Kidney capillary endothelial cell (primary cell): ENCODE measurements around the gene SYCN.
"Not testable (repeated sequence)": the region's sequence is repeated elsewhere in the genome, so short reads cannot be mapped to it uniquely, and the experiment has no call there.

Experiments
- DNase-seq: peaks from one replicate; pipeline ENCODE4 v3.0.0-alpha.2; 2018; ENCODE audit warnings: low spot score

The SYCN gene

DNA sequence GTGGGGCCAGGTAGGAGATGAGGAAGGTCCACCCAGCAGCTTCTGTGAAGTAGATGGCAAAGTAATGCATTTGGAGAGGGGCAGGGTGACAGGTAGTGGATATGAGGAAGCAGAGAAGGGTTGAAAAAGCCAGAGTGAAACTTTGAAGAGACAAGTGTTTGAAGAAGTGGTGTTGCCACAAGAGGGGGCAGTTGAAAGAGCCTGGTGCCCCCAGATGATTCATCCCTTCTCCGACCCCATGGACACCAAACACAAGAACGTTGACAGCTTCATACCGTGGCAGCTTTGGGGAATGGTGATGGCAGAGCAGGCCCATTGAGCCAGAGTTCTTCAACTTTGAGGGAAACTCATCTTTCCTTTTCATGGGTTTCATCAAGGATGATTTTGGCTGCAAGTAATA lies 20.8 kb upstream of the SYCN start:
- no peak for DNase-seq

DNA sequence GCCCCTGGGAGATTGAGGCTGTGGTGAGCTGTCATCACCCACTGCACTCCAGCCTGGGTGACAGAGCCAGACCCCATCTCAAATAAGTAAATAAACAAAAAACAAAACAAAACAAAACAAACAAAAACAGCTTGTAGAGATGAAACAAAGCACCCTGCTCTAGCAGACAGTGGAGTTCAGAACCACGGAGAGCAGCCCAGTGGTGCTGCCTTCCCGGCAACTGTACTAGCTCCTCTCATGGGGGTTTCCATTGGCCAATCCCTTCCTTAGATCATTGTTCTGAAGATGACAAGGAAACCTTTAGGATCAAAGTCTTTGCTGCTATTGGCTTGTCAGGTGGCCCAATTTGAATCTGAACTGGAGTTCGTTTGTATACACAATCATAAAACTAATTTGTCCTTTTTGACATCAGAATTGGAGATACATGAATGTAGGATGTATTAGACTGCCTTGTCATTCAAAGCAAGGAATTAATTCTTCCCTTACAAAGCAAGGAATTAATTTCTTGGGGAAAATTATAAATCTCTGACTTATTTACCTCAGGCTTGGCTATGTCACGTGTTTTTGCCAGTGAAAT lies 19.7 kb upstream of the SYCN start:
- DNase-seq, result no peak

- DNase-seq, result not testable (repeated sequence)
Measured at GRCh38 chr19:39219108-39219507, 15.0 kb upstream of the SYCN start.

DNA sequence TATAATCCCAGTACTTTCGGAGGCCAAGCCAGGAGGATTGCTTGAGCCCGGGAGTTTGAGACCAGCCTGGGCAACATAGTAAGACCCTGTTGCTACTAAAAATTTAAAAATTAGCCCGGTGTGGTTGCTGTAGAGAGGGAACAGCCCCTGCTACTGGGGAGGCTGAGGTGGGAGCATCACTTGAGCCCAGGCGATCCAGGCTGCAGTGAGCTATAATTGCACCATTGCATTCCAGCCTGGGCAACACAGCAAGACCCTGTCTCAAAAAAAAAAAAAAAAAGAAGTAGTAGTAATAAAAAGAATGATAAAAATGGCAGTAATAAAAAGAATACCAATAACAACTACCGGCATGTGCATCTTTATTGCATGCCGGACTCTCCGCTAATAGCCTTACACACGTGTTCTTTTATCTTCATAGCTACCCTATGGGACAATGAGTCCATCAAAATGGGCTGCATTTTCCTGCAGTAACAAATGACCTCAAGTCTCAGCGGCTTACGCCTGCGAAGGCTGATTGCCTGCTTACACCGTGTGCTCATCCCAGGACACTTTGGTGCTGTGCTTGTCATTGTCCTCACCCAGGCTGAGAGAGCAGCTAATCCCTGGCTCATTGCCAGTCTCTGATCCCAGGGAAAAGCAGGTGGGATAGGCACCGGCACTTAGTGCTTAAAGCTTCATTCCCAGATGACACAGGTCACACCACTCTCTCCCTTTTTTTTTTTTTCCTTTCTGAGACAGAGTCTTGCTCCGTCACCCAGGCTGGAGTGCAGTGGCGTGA lies 14.4 kb upstream of the SYCN start:
- DNase-seq, result no peak

DNA sequence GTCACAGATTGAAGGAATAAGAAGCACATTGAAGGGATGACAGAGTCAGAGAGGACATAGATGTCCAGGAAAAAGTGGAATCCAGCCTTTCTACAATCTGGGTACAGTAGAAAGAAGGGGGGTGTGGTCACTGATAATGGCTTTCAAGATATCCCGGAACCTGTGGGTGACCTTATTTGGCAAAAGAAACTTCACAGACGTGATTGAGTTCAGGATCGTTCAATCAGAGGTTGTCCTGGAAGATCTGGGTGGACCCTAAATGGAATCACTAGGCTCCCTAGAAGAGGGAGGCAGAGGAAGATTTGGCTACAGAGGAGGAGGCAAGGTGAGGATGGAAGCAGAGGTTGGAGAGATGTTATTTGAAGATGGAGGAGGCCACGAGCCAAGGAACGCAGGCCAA lies 13.0 kb upstream of the SYCN start:
- DNase-seq, result no peak

GRCh38 chr19:39215323-39215722 lies 11.3 kb upstream of the SYCN start:
- DNase-seq, result not testable (repeated sequence)

GRCh38 chr19:39212375-39212742 lies 8.3 kb upstream of the SYCN start:
- no peak for DNase-seq

- DNase-seq, result no peak
Measured at GRCh38 chr19:39211731-39212374, 7.8 kb upstream of the SYCN start.

GRCh38 chr19:39209196-39209595 lies 5.1 kb upstream of the SYCN start:
- DNase-seq, result no peak

- no peak for DNase-seq
Measured at GRCh38 chr19:39208175-39208795, 4.2 kb upstream of the SYCN start.

- no peak for DNase-seq
Measured at GRCh38 chr19:39207293-39207836, 3.3 kb upstream of the SYCN start.

DNA sequence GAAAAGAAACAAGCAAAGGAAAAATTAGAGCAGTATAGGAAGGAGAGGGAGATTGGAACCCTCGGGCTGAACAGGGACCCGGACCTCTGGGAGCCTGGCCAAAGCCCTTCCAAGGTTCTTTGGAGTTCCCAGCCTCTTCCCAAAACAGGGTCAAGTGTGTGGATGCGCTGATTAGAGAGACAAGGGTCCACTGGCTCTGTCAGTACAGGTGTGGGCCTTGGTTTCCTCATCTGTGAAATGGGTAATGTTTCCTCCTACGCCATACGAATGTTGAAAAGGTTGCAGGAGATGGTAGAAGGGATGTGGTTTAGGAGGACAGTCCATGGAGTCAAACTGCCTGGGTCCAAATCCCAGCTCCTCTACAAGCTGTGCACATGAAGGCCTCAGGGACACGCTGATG lies 2.1 kb upstream of the SYCN start:
- DNase-seq, result no peak

- DNase-seq, result no peak
Measured at GRCh38 chr19:39205449-39205764, 1.3 kb upstream of the SYCN start.

GRCh38 chr19:39202998-39203355 lies 1.1 kb downstream of the SYCN start:
- DNase-seq, result no peak

DNA sequence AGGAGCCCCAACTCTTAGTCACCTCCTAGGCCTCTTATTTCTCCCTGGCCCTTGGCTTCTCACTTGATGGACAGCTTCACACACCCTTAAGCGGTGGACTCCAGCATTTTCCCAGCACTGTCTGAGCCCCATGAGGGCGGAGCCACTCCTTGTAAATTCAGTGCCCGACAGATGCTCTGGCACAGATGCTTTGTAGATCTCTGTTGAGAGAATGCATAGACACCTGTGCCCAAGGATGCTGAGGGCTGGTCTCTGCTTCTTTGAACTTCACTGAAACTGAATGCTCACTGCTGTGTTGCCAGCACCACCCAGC lies 3.3 kb downstream of the SYCN start:
- no peak for DNase-seq

GRCh38 chr19:39200066-39200802 lies 3.8 kb downstream of the SYCN start:
- no peak for DNase-seq

DNA sequence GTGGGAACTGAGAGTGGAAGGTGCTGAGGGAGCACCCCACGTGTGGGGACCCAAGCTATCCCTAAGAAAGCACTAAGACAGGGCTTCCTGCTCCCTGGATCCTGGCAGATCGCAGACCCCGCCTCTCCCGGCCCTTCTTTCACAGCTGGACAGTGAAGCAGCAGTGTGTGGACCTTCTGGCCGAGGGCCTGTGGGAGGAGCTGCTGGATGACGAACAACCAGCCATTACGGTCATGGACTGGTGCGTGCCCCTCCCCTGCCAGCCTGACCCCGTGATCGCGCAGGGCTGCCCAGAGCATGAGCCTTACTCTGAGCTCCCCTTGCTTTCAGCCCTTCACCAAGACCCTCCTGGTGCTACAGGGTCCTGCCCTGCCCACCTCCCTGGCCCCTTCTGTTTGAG lies 5.0 kb downstream of the SYCN start:
- DNase-seq, result no peak

DNA sequence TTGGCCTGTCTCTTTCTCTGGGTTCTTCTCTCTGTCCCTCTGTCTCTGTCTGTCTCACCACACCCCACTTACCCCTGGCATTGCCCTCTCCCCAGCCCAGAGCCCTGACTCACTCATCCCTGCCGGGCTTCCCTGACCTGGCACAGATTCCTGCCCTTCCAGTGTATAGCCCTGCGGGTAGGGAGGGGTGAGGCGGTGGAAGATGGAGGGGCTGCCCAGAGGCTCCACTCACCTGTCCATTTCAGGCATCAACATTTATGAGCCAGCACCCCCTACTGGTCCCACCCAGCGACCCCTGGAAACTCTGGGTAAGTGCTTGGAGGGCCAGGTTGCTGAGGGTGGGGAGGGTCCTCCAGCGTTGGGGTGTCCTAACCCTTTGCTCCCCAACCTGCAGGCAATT lies 6.3 kb downstream of the SYCN start:
- no peak for DNase-seq

DNA sequence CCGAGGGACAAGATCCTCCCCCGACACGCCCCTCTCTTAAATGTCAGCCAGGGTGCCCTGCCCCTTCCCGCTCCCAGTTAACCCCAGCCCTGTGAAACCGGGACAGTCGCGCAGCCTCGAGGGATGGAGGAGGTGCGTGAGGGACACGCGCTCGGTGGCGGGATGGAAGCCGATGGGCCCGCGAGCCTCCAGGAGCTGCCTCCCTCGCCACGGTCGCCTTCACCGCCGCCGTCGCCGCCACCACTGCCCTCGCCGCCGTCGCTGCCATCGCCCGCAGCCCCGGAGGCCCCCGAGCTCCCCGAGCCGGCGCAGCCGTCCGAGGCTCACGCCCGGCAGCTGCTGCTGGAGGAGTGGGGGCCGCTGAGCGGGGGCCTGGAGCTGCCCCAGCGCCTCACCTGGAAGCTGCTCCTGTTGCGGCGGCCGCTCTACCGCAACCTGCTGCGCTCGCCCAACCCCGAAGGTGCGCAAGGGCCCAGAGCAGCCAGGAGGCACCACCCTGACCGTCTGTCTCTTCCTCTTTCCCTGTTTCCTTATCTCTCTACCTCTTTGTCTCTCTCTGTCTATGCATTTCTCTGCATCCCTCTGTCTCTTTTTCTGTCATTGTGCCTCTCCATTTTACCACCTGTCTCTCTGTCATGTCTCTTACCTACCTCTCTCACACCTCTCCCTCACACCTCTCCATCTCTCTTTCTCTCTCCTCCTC lies 7.1 kb downstream of the SYCN start, which contains the start of gene NCCRP1:
TSS of gene NCCRP1 (plus strand) at position 105 of the 703 bp plus-strand sequence. CDS start at position 124, 19 bp downstream.
- DNase-seq, result no peak

DNA sequence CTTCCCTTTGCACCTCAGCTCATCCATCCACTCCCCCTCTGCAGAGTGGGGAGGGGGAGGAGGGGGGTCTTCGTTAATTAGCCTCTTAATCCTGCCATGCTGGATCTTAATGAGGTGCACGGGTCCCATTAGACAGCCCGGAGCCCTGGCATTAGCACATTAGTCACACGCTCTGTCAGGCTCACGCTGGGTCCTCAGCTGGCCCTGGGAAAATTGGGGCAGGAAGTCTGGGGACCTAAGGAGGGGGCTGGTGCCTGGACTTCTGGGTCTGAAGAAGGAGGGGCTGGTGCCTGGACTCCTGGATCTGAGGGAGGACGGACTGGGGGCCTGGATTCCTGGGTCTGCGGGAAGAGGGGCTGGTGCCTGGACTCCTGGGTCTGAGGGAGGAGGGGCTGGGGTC lies 7.7 kb downstream of the SYCN start:
- DNase-seq, result no peak

DNA sequence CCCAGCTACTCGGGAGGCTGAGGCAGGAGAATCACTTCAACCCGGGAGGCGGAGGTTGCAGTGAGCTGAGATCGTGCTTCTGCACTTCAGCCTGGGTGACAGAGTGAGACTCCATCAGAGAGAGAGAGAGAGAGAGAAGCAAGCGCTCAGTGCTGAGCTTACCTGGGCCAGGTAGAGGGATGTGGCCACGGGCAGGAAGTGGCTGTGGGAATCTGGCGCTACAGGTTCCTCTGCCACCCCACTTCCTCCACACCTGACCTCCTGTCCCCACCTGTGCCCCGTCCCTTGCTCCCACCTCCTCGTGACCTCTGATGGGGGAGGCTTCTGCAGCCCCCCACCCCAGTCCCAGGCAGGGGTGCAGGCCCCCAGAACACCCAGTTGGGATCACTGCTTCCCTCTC lies 8.3 kb downstream of the SYCN start:
- DNase-seq, result no peak
